HG03025 (cell line): Measurements from ENCODE around the gene CDKN2B-AS1.

Source experiments
- ATAC-seq: cut with Tn5 transposase; IDR thresholded peaks from one replicate; pipeline ENCODE4 v1.9.1; 2021; ENCODE audit warnings: mild to moderate bottlenecking, moderate library complexity; ENCODE audit not compliant: unreplicated experiment, low FRiP score

Gene CDKN2B-AS1

GRCh38 chr9:22078081-22078480 is 83.5 kb downstream of the CDKN2B-AS1 start:
- no peak for ATAC-seq

- ATAC-seq = peak; percentile 84
These were observed 85.3 kb downstream of the CDKN2B-AS1 start for GRCh38 chr9:22079873-22080341.

GRCh38 chr9:22084336-22085035 is 89.9 kb downstream of the CDKN2B-AS1 start:
- no peak for ATAC-seq

DNA sequence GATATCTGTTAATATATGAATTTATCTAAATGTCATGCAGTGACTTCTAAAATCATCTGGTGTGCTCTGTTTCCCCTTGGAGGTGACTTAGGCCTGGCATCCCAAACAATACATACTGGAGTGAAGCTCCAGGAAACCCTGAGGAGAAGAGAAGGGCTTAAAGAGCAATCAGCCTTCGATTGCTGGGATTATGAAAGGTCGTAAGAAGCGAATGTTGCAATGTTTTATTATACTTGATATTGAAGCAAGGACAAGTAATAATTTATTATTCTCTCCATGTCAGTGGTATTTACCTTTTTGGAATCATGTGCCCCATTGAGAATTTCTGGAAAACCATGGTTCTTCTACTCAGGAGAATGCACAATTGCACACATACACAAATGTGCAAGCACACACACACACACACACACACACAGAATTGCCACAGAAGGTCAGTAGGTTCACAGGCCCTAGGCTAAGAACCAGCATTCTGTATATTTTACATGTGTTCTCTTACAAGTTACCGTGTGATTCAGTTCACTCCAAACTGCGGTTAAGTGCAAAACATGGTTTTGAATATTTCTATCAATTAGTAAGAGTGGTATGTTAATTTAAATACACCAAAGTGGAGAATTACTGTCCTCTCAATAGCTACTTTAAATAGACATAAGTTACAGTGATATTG is 93.6 kb downstream of the CDKN2B-AS1 start:
- no peak for ATAC-seq

DNA sequence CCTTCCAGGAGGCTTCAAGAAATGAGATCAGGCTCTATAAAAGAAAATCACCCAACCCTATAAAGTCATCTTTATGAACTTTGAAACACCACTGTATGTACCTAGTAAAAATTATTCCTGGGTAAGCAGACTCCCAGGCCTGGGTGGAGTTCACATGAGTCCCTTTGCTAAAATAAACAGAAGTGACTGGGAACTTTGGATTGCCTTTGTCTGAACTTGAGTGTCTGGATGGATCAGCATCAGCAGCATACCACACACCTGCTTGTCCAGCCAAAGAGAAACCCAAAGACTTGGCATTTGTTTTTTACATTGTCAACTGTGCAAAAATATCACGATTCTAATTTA is 94.1 kb downstream of the CDKN2B-AS1 start:
- ATAC-seq = no peak

- ATAC-seq = no peak
These were observed 103.1 kb downstream of the CDKN2B-AS1 start for GRCh38 chr9:22097707-22098106.

DNA sequence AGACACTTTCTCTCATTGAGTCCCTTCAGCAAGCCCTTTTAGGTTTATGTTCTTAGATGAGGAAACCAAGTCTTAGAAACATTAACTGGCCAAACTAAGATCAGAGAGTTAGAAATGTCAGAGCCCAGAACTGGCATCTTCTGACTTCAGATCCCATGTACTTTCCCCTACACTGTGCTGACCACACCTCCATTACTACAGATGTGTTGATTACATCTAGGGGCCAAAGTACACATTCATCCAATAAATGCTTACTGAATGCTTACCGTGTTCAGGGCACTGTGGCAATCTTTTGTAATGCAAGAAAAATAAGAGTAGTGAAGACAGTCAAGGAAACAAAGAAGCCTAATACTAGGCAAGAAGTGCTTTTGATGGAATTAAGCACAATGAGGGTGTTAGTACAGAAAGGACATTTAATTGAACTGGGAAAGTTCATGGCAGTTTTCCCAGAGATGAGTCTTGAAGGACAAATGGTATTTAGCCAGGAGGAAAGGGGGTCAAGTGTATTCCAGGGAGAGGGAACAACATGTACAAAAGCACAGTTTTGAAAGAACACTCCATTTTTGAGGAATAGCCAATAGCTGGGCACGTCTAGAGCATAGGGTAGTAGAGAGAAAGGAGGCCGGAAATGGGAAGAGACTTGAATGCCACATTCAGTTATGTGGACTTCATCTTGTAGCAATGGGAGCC is 104.2 kb downstream of the CDKN2B-AS1 start:
- ATAC-seq = no peak

GRCh38 chr9:22100626-22101025 is 106.0 kb downstream of the CDKN2B-AS1 start:
- ATAC-seq = no peak

- ATAC-seq = no peak
These were observed 107.8 kb downstream of the CDKN2B-AS1 start for GRCh38 chr9:22102146-22103053.

- no peak for ATAC-seq
These were observed 109.3 kb downstream of the CDKN2B-AS1 start for GRCh38 chr9:22103685-22104575.

DNA sequence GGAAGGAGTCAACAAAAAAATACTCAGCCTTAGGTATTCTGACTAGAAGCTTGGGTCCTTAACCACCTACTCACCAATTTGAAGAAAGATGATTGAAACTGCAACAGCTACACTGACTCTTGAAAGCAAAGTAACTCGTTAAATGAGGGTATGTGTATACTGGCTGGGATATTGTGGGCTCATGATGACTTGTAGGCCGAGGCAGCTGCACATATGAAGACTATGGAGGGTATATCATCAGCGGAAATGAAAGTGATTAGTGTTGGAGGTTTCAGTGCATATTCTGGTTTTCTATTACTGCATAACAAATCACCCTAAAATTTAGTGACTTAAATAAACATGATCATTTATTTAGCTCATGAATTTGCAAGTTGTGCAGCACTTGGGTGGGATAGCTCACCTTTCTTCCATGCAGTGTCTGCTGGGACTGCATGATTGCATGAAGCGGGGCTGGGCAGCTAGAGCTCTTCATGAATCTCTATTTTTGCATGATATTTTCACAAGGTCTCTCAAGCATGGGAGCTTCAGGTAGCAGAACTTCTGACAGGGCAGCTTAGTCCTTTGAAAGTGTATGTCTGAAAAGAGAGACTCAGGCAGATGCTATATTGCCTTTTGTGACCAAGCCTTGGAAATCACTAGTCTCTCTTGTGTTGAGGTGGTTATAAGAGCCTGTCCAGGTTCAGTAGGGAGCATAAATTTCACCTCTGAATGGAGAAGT is 110.6 kb downstream of the CDKN2B-AS1 start:
- ATAC-seq = peak; percentile 99

DNA sequence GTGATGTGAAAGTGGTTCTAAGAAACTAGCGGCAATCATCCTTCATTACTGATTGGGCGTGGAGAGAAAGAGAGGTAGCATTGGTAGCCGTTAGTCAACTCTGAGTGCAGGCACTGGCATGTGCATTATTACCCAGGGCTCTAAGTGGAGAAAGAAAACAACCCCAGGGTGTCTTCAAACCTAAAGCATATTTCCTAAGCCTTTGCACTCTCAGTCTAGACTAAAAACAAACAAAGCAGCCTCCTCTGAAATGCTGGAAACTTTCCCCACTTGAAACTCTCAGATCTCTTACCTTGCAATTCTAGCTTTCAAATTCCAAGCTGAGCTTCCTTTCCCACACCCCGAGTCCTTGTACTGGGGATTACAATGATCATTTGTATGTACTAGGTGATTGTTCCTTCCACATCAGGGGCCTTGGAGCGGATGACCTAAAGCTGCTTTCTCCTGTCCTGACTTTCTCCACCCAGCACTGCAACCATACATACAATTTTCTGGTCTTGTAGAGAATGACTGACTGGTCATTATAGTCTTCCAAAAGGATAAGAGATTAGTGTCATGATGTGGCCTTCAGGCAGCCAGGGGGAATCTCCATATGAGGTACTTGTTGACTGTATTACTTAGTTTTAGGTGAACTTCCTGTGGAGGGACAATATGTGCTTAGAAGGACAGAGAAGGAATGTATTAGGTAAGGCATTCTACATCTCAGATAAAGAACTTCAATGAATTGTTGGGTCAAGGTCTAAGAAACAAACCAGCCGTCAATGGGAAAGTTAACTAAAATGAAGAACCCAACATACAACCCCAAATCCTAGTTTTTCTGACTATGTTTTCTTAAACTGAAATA is 112.8 kb downstream of the CDKN2B-AS1 start:
- ATAC-seq = no peak

- ATAC-seq = no peak
These were observed 114.2 kb downstream of the CDKN2B-AS1 start for GRCh38 chr9:22108581-22109370.

- no peak for ATAC-seq
These were observed 116.8 kb downstream of the CDKN2B-AS1 start for GRCh38 chr9:22111176-22111953.

- ATAC-seq = no peak
These were observed 117.3 kb downstream of the CDKN2B-AS1 start for GRCh38 chr9:22111954-22112247.

- no peak for ATAC-seq
These were observed 118.6 kb downstream of the CDKN2B-AS1 start for GRCh38 chr9:22112870-22113821.
